ENCODE data around the gene TMEM107. TPM values are rescaled to one million over a fixed set of nuclear protein-coding genes. Genes with fewer than 3 reads are reported as not detected.

TMEM107 gene
- total RNA-seq, 1 experiment from 2014 or later = 30.1 TPM

- ChIA-PET POLR2A (interaction anchor here (0.6 to 1.6 kb wide), 8 partner anchors 9 to 67 kb away, joined by 3 to 8 read pairs (median 4); partner anchors contain the start of gene BORCS6), RAD21 (ENCODE audit: low non-redundant PET in 1 of 2, low total read pairs in 2 of 2, uncharacterized antibody in 2 of 2, unreplicated experiment in 2 of 2) (no interaction called here), CTCF (interaction anchor here (0.6 kb wide), 1 partner anchor 50 kb away, joined by 4 read pairs; no protein-coding TSS in a partner anchor)
- peak within 1 kb of the TSS; percentile 85 to 95 for H3K4me3 ChIP-seq (replicated peaks in 1 of 2; ENCODE audit: low read depth in 1 of 2, low read length in 2 of 2)
- H3K79me2 ChIP-seq (ENCODE audit: insufficient read depth, low read length) = peaks cover 57% of the 10 kb centered on the region
- H3K9ac ChIP-seq (ENCODE audit: low read length) = peak within 1 kb of the TSS; percentile 99
- peak; percentile 49 for ATAC-seq
- peak; percentile 86 for DNase-seq (ENCODE audit: low read depth, low spot score)
- H2AFZ ChIP-seq (ENCODE audit: low read depth, low read length, poor library complexity, severe bottlenecking) = no peak within 1 kb of the TSS
- BruUV-seq (replicated peaks) = no TSS peak
- no peaks in the 10 kb centered on the region for H3K9me2 ChIP-seq (ENCODE audit: insufficient read depth)
- peaks cover 25 to 32% of the 10 kb centered on the region in 2 experiments for H3K36me3 ChIP-seq (ENCODE audit: control insufficient read depth in 1 of 2, insufficient read depth in 2 of 2, low read length in 2 of 2)
- no peaks in the 10 kb centered on the region for H3K27me3 ChIP-seq (ENCODE audit: insufficient read depth, low read length)
- no peaks in the 10 kb centered on the region for H3K9me3 ChIP-seq (ENCODE audit: control insufficient read depth in 1 of 2, insufficient read depth in 1 of 2, low read depth in 1 of 2, low read length in 2 of 2)
- H3K27ac ChIP-seq (ENCODE audit: low read depth, low read length) = peak within 1 kb of the TSS; percentile 77
- H3K4me2 ChIP-seq (ENCODE audit: low read length) = peak within 1 kb of the TSS; percentile 100
- peaks cover 39 to 63% of the 10 kb centered on the region in 2 experiments for H3K4me1 ChIP-seq (ENCODE audit: control insufficient read depth in 1 of 2, insufficient read depth in 2 of 2, low read length in 2 of 2)
- intact Hi-C loops (cut with micrococcal nuclease) = loop anchor here (1.0 kb wide), 1 partner anchor 13 kb away; no protein-coding TSS in a partner anchor
- H4K20me1 ChIP-seq (ENCODE audit: insufficient read depth) = no peaks in the 10 kb centered on the region
- TF ChIP-seq SIN3A (IDR thresholded peaks at IDR 0.05; ENCODE audit: low read depth) (peak; percentile 79), JUND (IDR thresholded peaks at IDR 0.05) (no peak), ZFX (IDR thresholded peaks at IDR 0.05) (no peak), POLR2A (IDR thresholded peaks at IDR 0.05; ENCODE audit: borderline replicate concordance, extremely low read depth, insufficient read depth, insufficient read length) (peak; percentile 53), EZH2phosphoT487 (IDR thresholded peaks at IDR 0.05; ENCODE audit: borderline replicate concordance) (no peak), YY1 (IDR thresholded peaks at IDR 0.05; ENCODE audit: extremely low read depth, insufficient replicate concordance, low read depth, low read length) (no peak), REST (IDR thresholded peaks at IDR 0.05; ENCODE audit: low read depth) (no peak), ZNF274 (IDR thresholded peaks at IDR 0.05; ENCODE audit: low read depth, low read length) (no peak), POLR2AphosphoS5 (IDR thresholded peaks at IDR 0.05; ENCODE audit: low read depth, low read length) (peak; percentile 78), FOSL1 (IDR thresholded peaks at IDR 0.05; ENCODE audit: low read depth) (no peak), EZH2 (IDR thresholded peaks at IDR 0.05) (no peak), CBX3 (IDR thresholded peaks at IDR 0.05; ENCODE audit: low read depth) (no peak), CTCF (IDR thresholded peaks at IDR 0.05 in 2 of 3, conservative IDR thresholded peaks at IDR 0.05 in 1 of 3; ENCODE audit: borderline replicate concordance in 1 of 3, insufficient read depth in 1 of 3, low read depth in 2 of 3, low read length in 2 of 3) (no peak), CEBPB (IDR thresholded peaks at IDR 0.05; ENCODE audit: low read depth) (no peak; the same call in 1 of the 2 replicates), TCF7L2 (IDR thresholded peaks at IDR 0.05; ENCODE audit: borderline replicate concordance, extremely low read depth, insufficient read depth, insufficient read length) (no peak), EGR1 (IDR thresholded peaks at IDR 0.05; ENCODE audit: low read depth) (peak; percentile 77)
- TF ChIP-seq, protein P1, sequence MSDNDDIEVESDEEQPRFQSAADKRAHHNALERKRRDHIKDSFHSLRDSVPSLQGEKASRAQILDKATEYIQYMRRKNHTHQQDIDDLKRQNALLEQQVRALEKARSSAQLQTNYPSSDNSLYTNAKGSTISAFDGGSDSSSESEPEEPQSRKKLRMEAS (IDR thresholded peaks at IDR 0.05) = peak; percentile 95
- TF ChIP-seq, protein P2, sequence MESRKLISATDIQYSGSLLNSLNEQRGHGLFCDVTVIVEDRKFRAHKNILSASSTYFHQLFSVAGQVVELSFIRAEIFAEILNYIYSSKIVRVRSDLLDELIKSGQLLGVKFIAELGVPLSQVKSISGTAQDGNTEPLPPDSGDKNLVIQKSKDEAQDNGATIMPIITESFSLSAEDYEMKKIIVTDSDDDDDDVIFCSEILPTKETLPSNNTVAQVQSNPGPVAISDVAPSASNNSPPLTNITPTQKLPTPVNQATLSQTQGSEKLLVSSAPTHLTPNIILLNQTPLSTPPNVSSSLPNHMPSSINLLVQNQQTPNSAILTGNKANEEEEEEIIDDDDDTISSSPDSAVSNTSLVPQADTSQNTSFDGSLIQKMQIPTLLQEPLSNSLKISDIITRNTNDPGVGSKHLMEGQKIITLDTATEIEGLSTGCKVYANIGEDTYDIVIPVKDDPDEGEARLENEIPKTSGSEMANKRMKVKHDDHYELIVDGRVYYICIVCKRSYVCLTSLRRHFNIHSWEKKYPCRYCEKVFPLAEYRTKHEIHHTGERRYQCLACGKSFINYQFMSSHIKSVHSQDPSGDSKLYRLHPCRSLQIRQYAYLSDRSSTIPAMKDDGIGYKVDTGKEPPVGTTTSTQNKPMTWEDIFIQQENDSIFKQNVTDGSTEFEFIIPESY (IDR thresholded peaks at IDR 0.05; ENCODE audit: extremely low read depth, insufficient replicate concordance, low read length) = no peak
- TF ChIP-seq, protein P3, sequence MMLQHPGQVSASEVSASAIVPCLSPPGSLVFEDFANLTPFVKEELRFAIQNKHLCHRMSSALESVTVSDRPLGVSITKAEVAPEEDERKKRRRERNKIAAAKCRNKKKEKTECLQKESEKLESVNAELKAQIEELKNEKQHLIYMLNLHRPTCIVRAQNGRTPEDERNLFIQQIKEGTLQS (IDR thresholded peaks at IDR 0.05) = no peak
These were observed 23.9 kb downstream of the TMEM107 start, which contains the start of gene PER1 for GRCh38 chr17:8152112-8152775. Gene PER1 (minus strand): TSS chr17:8152404. CDS start chr17:8150706, 1,698 bp downstream.
